Vagina (tissue), 2 donors: Measurements from ENCODE around the gene TRPV2. TPM values are rescaled to one million over a fixed set of nuclear protein-coding genes. Genes with fewer than 3 reads are reported as not detected.

Experiments
- DNase-seq, 2 donors: peaks; one replicate each; pipeline ENCODE4 v3.0.0-alpha.2; 2017; ENCODE audit errors: extremely low spot score in 2 of 2
- H3K27ac ChIP-seq: fragments of 200-600 bp; sonication (generic); one replicate; pipeline ENCODE4 v1.5.1; 2019
- H3K27me3 ChIP-seq: fragments of 200-600 bp; sonication (generic); one replicate; pipeline ENCODE4 v1.5.1; 2019
- H3K36me3 ChIP-seq, 2 donors: fragments of 200-600 bp; sonication (generic); one replicate each; pipeline ENCODE4 v1.5.1; 2017 to 2019
- H3K4me1 ChIP-seq: fragments of 200-600 bp; sonication (generic); one replicate; pipeline ENCODE4 v1.5.1; 2019
- H3K4me3 ChIP-seq, 2 donors: fragments of 200-600 bp; sonication (generic); 1 replicate in 1 of 2; 2 replicates in 1 of 2; pipeline ENCODE4 v1.5.1; 2016 to 2019
- H3K9me3 ChIP-seq: fragments of 200-600 bp; sonication (generic); one replicate; pipeline ENCODE4 v1.5.1; 2019
- POLR2A ChIP-seq, 2 donors: fragments of 450-650 bp; IDR thresholded peaks; one replicate each; pipeline ENCODE4 v1.6.1; 2017; ENCODE audit warnings: antibody characterized with exemption in 2 of 2, mild to moderate bottlenecking in 2 of 2, moderate library complexity in 2 of 2
- POLR2AphosphoS5 ChIP-seq, 2 donors: sonication (generic); formaldehyde crosslinking; IDR thresholded peaks; one replicate each; pipeline ENCODE4 v1.9.0; 2017; ENCODE audit warnings: antibody characterized with exemption in 2 of 2, mild to moderate bottlenecking in 2 of 2, low read depth in 1 of 2; ENCODE audit not compliant: insufficient read depth in 1 of 2
- intact Hi-C: fragments of 100-400 bp; cut with DNase I; formaldehyde crosslinking; loops from one replicate; pipeline ENCODE4 v1.15.1; 2023
- total RNA-seq: library from RNA; depleted of rRNA; stranded (reverse); fragments of >200 nt; gene quantifications from one replicate; pipeline ENCODE4 v1.2.3, GENCODE V29; 2016
- TF ChIP-seq, protein P1 (sequence below), 3 experiments: fragments of 450-650 bp in 2 of 3; fragments of 200-600 bp in 1 of 3; sonication (generic) in 1 of 3; IDR thresholded peaks; one replicate each; pipeline ENCODE4 v1.5.1; 2017 to 2019; ENCODE audit warnings: antibody characterized with exemption in 3 of 3, mild to moderate bottlenecking in 2 of 3, moderate library complexity in 2 of 3

Gene TRPV2
- total RNA-seq, 1 donor from 2014 or later = 22.3 TPM

DNA sequence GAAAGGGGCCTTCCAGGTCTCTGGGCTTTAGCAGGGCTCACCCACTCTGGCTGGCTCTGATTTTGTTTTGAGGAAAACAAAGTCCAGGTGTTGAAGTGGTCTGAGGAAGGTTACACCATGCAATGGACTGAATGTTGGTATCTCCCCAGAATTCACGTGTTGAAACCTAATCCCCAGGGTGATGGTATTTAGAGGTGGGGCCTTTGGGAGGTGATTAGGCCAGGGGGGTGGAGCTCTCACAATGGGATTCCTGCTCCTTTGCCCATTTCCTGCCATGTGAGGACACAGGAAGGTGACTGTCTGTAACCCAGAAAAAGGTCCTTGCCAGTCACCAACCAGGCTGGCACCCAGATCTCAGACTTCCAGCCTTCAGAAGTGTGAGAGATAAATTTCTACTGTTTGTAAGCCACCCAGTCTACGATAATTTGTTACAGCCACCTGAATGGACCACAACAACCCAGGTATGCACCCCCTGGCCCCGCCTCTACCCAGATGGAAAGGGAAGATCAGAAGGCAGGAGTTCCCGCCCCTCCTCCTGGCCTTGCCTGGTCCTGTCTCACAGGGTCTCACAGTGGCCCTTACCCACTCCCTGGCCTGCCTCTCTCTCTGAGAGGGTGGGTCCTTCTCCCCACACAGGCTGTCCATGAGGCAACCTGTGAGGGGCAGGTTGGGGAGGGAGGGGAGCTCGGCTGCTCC lies 44.6 kb downstream of the TRPV2 start:
- Histone ChIP-seq H3K27ac (no peak overlapping the region), H3K27me3 (no peaks in the 10 kb centered on the region), H3K9me3 (no peaks in the 10 kb centered on the region), H3K4me1 (peaks cover 9% of the 10 kb centered on the region), H3K36me3 (no peaks in the 10 kb centered on the region), H3K4me3 (no peak overlapping the region)
- TF ChIP-seq POLR2AphosphoS5 (IDR thresholded peaks at IDR 0.05; ENCODE audit: insufficient read depth in 1 of 2, low read depth in 1 of 2) (no peak), POLR2A (IDR thresholded peaks at IDR 0.05) (no peak)
- TF ChIP-seq, protein P1, sequence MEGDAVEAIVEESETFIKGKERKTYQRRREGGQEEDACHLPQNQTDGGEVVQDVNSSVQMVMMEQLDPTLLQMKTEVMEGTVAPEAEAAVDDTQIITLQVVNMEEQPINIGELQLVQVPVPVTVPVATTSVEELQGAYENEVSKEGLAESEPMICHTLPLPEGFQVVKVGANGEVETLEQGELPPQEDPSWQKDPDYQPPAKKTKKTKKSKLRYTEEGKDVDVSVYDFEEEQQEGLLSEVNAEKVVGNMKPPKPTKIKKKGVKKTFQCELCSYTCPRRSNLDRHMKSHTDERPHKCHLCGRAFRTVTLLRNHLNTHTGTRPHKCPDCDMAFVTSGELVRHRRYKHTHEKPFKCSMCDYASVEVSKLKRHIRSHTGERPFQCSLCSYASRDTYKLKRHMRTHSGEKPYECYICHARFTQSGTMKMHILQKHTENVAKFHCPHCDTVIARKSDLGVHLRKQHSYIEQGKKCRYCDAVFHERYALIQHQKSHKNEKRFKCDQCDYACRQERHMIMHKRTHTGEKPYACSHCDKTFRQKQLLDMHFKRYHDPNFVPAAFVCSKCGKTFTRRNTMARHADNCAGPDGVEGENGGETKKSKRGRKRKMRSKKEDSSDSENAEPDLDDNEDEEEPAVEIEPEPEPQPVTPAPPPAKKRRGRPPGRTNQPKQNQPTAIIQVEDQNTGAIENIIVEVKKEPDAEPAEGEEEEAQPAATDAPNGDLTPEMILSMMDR (IDR thresholded peaks at IDR 0.05) = no peak
- DNase-seq = no peak
- intact Hi-C loops = no loop called here

DNA sequence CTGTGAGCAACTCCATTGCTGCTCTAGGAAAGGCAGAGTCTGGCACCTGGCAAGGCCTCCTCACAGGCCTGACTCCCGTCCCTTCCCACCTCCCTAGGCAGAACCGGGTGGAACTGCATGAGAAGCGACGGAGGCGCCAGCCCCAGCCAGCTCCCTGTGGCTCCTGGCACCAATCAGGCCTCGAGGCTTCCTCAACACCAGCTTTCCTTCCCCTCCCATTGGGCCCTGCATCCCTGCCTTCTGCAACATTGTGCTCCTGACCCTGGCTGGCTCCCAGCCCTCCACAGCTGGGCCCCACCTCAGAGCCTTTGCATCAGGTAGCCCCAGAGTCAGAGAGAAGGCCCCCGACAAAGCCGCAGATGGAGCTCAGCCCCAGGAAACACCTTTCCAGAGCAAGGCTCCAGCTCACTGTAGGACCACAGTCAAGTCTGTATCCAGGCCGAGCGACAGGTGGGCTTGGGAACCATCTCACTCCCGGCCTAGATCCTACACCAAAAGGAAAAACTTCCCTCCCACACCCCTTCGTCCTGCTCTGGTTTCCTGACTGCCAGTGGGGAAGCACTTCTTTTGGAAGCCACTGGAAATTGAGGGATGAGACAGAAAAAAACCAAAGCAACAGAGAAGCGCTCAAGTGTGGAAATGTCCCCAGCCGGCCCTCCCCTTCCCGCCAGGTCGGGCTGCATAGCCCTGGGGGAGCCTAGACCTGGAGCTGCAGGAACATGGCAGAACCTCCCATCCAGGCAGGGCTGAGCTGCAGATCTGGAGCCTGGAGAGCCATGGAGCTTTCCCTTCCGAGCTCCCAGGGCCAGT lies 45.6 kb downstream of the TRPV2 start:
- no peaks in the 10 kb centered on the region for H3K36me3 ChIP-seq
- H3K27ac ChIP-seq = no peak overlapping the region
- TF ChIP-seq POLR2AphosphoS5 (IDR thresholded peaks at IDR 0.05; ENCODE audit: insufficient read depth in 1 of 2, low read depth in 1 of 2) (no peak), POLR2A (IDR thresholded peaks at IDR 0.05) (no peak)
- TF ChIP-seq, protein P1 (IDR thresholded peaks at IDR 0.05) = no peak
- no peaks in the 10 kb centered on the region for H3K27me3 ChIP-seq
- H3K4me1 ChIP-seq = peaks cover 14% of the 10 kb centered on the region
- intact Hi-C loops = no loop called here
- H3K9me3 ChIP-seq = no peaks in the 10 kb centered on the region
- DNase-seq = no peak
- H3K4me3 ChIP-seq = no peak overlapping the region

DNA sequence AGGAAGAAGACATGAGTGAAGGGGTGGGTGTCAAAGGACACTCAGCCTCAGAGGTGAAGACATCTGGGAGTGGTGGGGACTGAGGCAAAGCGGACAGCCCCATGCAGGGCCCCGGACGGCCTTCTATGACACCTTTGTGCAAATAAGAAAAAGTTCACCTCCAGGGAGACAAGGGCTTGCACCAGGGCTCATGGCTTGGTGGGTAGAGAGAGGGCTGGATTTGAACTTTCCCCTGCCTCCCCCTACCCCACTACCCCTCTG lies 46.2 kb downstream of the TRPV2 start:
- Histone ChIP-seq H3K27ac (no peak overlapping the region), H3K27me3 (no peaks in the 10 kb centered on the region), H3K4me1 (peaks cover 19% of the 10 kb centered on the region), H3K4me3 (no peak overlapping the region), H3K36me3 (no peaks in the 10 kb centered on the region), H3K9me3 (no peaks in the 10 kb centered on the region)
- TF ChIP-seq POLR2A (IDR thresholded peaks at IDR 0.05) (no peak), POLR2AphosphoS5 (IDR thresholded peaks at IDR 0.05; ENCODE audit: insufficient read depth in 1 of 2, low read depth in 1 of 2) (no peak)
- no peak for DNase-seq
- intact Hi-C loops = no loop called here

DNA sequence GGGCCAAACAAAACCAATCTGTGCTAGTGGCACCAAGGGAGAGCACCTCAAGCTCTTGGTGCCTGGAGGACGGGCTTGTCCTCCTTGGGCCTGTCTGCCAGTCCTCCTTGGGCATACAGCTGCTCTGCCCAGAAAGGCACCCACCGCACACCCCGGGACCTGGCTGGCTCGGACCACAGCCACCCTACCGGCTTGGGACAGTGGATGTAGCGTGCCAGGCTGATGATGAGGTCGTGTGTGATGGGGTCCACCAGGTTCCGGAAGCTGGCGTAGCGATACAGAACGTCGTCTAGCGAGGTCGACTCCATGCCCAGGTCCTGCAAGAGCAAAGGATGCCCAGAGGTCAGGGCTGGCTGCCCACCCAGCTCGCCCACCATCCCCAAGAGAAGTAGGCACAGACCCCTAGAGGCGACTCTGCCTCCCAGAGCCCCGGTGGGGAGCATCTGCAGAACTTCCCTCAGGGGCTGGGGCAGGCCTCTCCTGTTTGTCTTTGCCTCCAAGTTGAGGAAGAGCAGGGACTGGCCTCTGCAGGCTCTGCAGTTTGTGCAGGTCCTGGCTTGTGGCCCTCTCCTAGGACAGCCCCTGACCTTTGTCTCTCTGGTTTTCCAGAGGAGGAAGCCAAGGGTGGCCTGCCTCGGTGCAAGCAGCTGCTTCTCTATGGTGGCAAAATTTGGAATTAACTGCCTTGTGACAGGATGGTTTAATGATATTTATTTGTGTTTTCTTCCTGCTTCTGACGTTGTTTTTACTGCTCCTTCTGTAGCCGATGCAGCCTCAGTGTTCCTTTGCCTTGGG lies 46.9 kb downstream of the TRPV2 start:
- Histone ChIP-seq H3K4me3 (no peak overlapping the region), H3K27ac (no peak overlapping the region), H3K36me3 (no peaks in the 10 kb centered on the region), H3K4me1 (peaks cover 20% of the 10 kb centered on the region), H3K9me3 (no peaks in the 10 kb centered on the region), H3K27me3 (no peaks in the 10 kb centered on the region)
- no peak for DNase-seq
- intact Hi-C loops = loop anchor here (2.0 kb wide), 1 partner anchor 49 kb away; no protein-coding TSS in a partner anchor
- TF ChIP-seq POLR2AphosphoS5 (IDR thresholded peaks at IDR 0.05; ENCODE audit: insufficient read depth in 1 of 2, low read depth in 1 of 2) (no peak), POLR2A (IDR thresholded peaks at IDR 0.05) (no peak)
- TF ChIP-seq, protein P1 (IDR thresholded peaks at IDR 0.05) = no peak
